NCI-H2081 (cell line): ENCODE results near the gene PNPLA1.

ENCODE experiments used
- DNase-seq, 2 experiments: peaks; one replicate each; lab custom pipeline; 2025; lab: John Stamatoyannopoulos, UW

The PNPLA1 gene

DNA sequence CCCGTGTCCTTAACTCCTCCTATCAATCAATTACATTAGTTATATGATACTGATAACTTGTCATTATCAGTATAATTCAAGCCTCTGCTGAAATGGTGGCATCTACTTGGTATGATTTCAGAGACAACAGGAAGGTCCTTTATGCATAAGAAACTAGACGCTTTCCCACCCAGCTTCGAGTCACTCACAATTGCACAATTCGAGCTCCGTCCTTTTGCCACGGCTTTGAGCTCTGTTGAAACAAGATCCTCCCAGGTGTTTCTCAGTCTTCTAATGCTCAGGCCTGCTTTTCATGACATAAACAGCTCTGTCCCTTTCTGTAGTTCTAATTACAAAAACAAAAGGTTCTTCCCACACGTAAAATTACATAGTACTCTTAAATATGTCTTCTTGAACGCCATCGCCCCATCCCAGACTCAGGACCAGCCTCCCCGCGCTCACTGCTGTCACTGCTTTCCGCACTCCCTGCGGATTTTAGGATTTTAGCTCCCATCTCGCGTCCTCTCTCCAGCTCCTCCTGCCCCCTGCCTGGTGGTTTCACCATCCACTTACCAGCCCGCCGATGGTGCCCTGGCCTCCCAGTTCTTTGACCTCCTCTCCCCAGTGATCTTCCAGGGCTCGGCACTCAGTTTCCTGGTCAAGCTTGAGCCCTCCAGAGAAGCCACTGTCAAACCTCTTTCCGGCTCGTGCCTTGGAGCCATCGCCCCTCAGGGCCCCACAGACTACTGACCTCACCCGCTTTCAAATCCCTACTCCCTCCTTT lies 23.2 kb upstream of the PNPLA1 start:
- no peak for DNase-seq

- DNase-seq: no peak
Observed at GRCh38 chr6:36247693-36248092, 22.2 kb upstream of the PNPLA1 start.

GRCh38 chr6:36248980-36249379 lies 20.9 kb upstream of the PNPLA1 start:
- DNase-seq: no peak

DNA sequence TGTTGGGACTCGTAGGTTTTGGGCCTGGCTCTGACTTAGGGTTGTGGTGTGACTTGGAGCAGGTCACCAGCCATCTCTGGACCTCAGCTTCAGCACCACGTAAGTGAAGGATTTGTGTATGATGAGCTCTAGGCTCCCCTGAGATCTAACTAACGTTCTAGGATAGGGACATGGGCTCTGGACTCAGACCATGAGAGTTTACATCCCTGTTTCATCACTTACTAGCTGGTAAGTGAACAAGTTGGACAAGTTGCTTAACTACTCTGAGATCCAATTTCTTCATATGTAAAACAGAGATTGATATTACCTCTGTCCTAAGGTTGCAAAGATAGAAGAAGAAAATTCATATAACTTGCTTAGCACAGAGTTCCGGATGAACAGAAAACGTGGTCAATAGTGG lies 20.3 kb upstream of the PNPLA1 start:
- DNase-seq: no peak

GRCh38 chr6:36252005-36252404 lies 17.9 kb upstream of the PNPLA1 start:
- no peak for DNase-seq

DNA sequence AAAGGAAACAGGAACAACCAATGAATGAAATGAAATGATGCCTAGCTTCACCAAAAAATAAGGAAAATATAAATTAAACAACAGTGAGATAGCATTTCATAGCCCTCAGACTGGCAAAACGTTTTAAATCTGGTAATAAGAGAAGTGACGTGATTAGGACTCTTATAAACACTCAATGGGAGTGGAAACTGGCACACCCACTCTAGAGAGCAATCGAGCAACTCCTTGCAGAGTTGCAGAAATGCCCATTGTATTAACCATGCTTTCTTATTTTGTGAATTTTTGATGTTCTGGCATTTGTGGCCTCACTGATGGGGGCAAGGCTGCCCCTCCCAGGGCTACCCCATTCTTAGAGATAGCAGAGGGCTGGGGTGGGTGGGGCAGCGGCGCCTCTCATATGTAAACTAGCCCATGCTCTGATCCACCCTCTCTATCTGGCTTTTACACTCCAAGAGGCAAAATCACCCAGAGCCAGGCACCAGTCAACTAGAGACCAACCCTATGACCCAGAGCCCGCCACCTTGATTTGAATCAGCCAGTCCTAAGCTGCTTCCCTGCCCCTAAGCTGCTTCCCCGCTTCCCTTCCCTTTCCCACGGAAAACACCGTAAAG lies 6.4 kb upstream of the PNPLA1 start:
- no peak for DNase-seq

DNA sequence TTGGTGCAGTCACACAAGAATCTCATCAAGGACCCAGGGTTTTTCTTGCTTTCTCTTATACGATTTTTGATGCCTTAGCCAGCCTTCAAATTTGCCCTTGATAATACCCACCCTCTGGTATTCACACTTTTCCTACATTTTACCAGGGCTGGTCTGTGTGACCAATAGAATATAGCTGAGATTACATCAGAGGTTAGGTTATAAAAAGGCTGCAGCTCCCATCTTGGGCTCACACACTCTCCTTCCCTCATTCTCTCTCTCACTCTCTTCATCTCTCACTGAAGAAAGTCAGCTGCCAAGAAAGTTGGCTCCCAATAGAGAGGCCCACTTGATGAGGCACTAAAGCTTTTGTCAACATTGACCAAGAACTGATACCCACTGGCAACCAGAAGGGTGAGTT lies 4.1 kb upstream of the PNPLA1 start:
- no peak for DNase-seq

GRCh38 chr6:36266913-36267644 lies 2.8 kb upstream of the PNPLA1 start:
- no peak for DNase-seq

DNA sequence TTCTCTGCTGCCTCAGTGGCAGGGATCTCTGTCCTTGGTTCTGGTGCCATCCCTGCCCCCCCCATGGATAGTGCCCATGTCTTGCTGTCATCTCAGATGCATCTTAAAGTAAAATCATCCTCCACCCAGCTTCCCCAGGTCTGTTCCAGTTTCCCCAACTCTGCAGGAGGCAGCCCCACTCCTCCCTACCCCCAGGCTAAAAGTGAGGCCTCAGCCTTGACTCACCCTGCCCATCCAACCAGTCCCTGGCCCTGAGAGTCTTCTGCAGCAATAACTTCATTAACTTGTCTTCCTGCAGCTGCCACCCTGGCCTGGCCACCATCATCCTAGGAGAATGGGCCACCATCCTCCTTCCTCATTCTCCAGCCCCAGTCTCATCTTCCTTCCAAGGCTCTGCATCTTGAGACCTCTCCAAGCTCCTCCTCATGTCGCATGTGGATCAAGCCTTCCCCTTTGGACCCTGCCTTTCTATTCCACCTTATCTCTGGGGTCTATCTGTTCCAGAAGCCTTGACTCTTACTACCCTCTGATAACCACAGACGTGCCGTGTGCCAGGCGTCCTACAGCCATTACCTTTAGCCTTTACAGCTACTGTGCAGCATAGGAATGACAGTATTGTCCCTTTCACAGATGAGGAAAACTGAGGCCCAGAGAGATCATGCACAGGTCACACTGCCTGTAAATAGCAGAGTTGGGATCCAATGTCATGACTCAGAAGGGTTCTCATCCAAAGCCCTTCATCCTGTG lies 2.0 kb upstream of the PNPLA1 start:
- no peak for DNase-seq

DNA sequence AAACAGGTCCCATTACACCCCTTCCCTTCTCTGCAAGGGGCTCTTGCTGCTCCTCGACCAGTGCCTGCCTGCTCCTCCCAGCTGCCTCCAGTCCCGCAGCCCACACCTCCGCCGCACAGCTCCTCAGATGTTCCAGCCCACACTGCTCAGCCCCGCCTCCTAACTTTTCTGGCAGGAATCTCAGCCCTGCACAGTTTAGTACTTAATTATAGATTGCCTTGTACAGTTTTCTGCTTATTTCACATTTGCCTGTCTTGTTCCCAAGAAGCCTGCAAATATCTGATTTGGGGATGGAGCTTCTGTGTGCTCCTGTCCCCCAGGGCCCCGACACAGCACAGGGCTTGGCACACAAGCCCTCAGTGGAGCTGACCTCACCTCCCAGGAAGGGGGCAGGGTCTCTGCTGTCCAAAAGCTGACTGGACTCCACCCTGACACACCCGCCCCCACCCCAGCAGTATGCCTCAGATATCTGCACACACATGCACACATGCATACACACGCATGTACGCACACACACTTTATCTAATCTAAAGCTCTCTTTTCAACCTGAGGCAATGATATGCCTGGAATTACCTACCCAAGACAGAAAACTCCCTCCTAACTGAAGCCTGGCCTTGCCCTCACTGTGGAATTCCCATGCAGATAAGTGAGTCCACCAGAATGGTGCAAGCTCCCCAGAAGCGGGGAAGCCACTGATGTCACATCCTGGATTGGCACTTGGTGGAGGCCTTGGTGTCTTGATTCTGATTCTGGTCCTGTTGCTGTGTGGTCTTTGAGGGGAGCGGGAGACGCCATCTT lies 1.2 kb upstream of the PNPLA1 start:
- no peak for DNase-seq

DNA sequence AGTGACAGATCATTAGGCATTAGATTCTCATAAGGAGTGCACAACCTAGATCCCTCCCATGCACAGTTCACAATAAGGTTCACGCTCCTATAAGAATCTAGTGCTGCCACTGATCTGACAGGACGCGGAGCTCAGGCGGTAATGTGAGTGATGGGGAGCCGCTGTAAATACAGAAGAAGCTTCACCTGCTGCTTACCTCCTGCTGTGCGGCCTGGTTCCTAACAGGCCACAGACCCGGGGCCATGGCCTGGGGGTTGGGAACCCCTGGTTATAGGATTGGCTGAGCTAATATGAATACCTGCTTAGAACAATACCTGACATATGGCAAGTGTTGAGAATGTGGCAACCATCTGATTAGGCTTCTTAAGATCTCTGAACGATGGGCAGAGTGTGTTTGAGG lies 2.4 kb downstream of the PNPLA1 start:
- DNase-seq: no peak

DNA sequence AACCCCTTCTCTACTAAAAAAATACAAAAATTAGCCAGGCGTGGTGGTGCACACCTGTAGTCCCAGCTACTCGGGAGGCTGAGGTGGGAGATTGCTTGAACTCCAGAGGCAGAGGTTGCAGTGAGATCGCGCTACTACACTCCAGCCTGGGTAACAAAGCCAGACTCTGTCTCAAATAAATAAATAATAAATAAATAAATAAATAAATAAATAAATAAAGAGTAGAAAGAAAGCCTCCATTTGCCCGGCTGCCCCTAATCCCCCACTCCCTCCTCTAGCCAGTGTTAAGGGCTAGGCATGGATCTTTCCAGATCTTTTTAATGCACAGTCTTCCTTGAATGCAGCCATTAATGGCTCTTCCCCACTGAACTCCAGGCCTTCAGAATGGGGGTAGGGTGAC lies 3.2 kb downstream of the PNPLA1 start:
- no peak for DNase-seq

- no peak for DNase-seq
Observed at GRCh38 chr6:36273802-36274514, 4.1 kb downstream of the PNPLA1 start.

- no peak for DNase-seq
Observed at GRCh38 chr6:36276581-36277536, 7.0 kb downstream of the PNPLA1 start.

DNA sequence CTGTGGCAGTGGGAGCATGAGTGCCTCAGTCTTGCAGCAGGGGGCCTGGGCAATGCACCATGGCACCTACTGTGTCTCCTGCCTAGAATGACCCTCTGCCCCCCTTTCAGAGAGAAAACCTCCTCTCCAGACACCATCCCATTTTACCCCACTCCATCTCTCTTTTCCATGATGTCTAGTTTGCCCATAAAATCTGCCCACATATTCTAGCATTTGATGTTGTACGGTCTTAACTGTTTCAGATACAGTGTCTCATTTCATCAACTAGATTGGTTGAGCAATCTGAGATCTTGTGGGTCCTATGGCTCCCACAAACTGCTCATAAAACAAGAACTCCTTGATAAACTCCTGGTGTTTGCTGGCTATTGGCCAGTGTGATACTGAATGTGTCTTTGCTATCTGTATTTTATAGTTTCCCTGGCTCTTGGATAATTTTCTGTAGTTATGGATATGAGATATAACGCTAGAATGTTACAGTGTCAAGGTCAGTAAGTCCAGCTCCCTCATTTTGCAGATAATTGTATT lies 8.1 kb downstream of the PNPLA1 start:
- DNase-seq: no peak

- no peak for DNase-seq
Observed at GRCh38 chr6:36280467-36280866, 10.6 kb downstream of the PNPLA1 start.

- no peak for DNase-seq
Observed at GRCh38 chr6:36280983-36281382, 11.1 kb downstream of the PNPLA1 start.

DNA sequence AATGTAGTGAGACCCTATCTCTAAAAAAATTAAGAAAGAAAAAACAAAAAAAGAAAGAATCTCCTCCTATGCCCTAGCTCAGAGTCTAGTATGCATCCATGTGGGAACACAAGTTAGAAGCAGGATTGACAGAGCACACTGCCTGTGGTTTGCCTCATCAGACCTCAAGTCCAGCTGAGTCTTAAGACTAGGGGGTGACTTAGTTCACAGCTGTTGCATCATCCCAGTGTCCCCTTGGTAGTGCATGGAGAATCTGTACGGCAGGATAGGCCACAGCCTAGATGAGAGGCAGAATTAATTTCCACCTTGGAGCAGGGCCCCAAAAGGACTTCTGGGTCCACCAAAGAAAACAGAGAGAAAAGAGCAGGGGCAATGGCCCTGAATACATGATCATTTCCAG lies 13.7 kb downstream of the PNPLA1 start:
- DNase-seq: no peak

GRCh38 chr6:36284359-36284758 lies 14.5 kb downstream of the PNPLA1 start:
- no peak for DNase-seq
